CD4-positive, alpha-beta T cell treated with Interferon alpha-2 for 1 hour (primary cell): ENCODE data around the gene GAN.
"Not testable (repeated sequence)": the region's sequence is repeated elsewhere in the genome, so short reads cannot be mapped to it uniquely, and the experiment has no call there.

ENCODE experiments used
- DNase-seq, 2 donors: peaks; one replicate each; pipeline ENCODE4 v3.0.0-alpha.2; 2020 to 2022

The GAN gene

GRCh38 chr16:81401035-81401950 lies 86.5 kb downstream of the GAN start:
- DNase-seq, result no peak

GRCh38 chr16:81403208-81403600 lies 88.4 kb downstream of the GAN start:
- DNase-seq, result no peak

GRCh38 chr16:81403601-81404391 lies 89.0 kb downstream of the GAN start:
- DNase-seq, result peak; percentile 79 to 81

GRCh38 chr16:81405002-81405401 lies 90.2 kb downstream of the GAN start:
- not testable (repeated sequence) for DNase-seq

- DNase-seq, result no peak
Measured at GRCh38 chr16:81405702-81406113, 90.9 kb downstream of the GAN start.

- no peak for DNase-seq
Measured at GRCh38 chr16:81408409-81408950, 93.7 kb downstream of the GAN start.

GRCh38 chr16:81409016-81409556 lies 94.3 kb downstream of the GAN start:
- DNase-seq, result no peak

GRCh38 chr16:81410643-81411293 lies 96.0 kb downstream of the GAN start:
- no peak for DNase-seq

- no peak for DNase-seq
Measured at GRCh38 chr16:81413245-81413990, 98.7 kb downstream of the GAN start.

GRCh38 chr16:81415751-81416150 lies 101.0 kb downstream of the GAN start:
- DNase-seq, result no peak

GRCh38 chr16:81416749-81417148 lies 102.0 kb downstream of the GAN start:
- DNase-seq, result no peak

GRCh38 chr16:81417210-81417609 lies 102.4 kb downstream of the GAN start:
- no peak for DNase-seq

GRCh38 chr16:81419806-81420205 lies 105.0 kb downstream of the GAN start:
- no peak for DNase-seq

GRCh38 chr16:81421126-81421525 lies 106.4 kb downstream of the GAN start:
- no peak for DNase-seq

GRCh38 chr16:81421536-81421935 lies 106.8 kb downstream of the GAN start:
- DNase-seq, result no peak

GRCh38 chr16:81422153-81422552 lies 107.4 kb downstream of the GAN start:
- DNase-seq, result not testable (repeated sequence)

- peak; percentile 37 to 62 for DNase-seq
Measured at GRCh38 chr16:81424771-81425170, 110.0 kb downstream of the GAN start.

- DNase-seq, result no peak
Measured at GRCh38 chr16:81427219-81427618, 112.5 kb downstream of the GAN start.

- peak; percentile 30 to 41 for DNase-seq
Measured at GRCh38 chr16:81429045-81429521, 114.3 kb downstream of the GAN start.

- peak in 1 of 2 donors; percentile 59 for DNase-seq
Measured at GRCh38 chr16:81431554-81432353, 117.0 kb downstream of the GAN start.
